ENCODE measurements around the gene EGFR. TPM values are rescaled to one million over a fixed set of nuclear protein-coding genes. Genes with fewer than 3 reads are reported as not detected.

The EGFR gene
- total and polyA plus RNA-seq, 2 donors (not counting 1 experiment from before 2014, with no cell fraction given): 55.3 to 62.8 TPM

GRCh38 chr7:55189146-55189766, 170.4 kb downstream of the EGFR start:
- peaks cover 18% of the 10 kb centered on the region for H3K36me3 ChIP-seq (ENCODE audit: control insufficient read depth, insufficient read depth, low read length)
- H3K9ac ChIP-seq (ENCODE audit: insufficient read depth, low read length): no peak overlapping the region
- peaks cover 6% of the 10 kb centered on the region for H3K79me2 ChIP-seq (ENCODE audit: control insufficient read depth, insufficient read depth, low read length)
- H3K4me3 ChIP-seq (replicated peaks in 1 of 4; ENCODE audit: control extremely low read depth in 1 of 4, insufficient read depth in 1 of 4, low read depth in 3 of 4, low read length in 4 of 4): no peak overlapping the region
- DNase-seq (ENCODE audit: low read depth in 2 of 2): peak in 1 of 2 donors; percentile 38
- no peak overlapping the region for H3K27ac ChIP-seq (ENCODE audit: insufficient read depth, low read length)
- H3K27me3 ChIP-seq (ENCODE audit: control insufficient read depth, insufficient read depth, low read length): no peaks in the 10 kb centered on the region
- H2AFZ ChIP-seq (ENCODE audit: low read length): no peak overlapping the region
- no peaks in the 10 kb centered on the region for H4K20me1 ChIP-seq (ENCODE audit: control insufficient read depth, extremely low read depth, insufficient read depth, low read length)
- H3K4me2 ChIP-seq (ENCODE audit: extremely low read depth, insufficient read depth, low read length): no peak overlapping the region
- TF ChIP-seq EZH2 (IDR thresholded peaks at IDR 0.05; ENCODE audit: low read length, missing control alignments): no peak
- TF ChIP-seq, protein P1, sequence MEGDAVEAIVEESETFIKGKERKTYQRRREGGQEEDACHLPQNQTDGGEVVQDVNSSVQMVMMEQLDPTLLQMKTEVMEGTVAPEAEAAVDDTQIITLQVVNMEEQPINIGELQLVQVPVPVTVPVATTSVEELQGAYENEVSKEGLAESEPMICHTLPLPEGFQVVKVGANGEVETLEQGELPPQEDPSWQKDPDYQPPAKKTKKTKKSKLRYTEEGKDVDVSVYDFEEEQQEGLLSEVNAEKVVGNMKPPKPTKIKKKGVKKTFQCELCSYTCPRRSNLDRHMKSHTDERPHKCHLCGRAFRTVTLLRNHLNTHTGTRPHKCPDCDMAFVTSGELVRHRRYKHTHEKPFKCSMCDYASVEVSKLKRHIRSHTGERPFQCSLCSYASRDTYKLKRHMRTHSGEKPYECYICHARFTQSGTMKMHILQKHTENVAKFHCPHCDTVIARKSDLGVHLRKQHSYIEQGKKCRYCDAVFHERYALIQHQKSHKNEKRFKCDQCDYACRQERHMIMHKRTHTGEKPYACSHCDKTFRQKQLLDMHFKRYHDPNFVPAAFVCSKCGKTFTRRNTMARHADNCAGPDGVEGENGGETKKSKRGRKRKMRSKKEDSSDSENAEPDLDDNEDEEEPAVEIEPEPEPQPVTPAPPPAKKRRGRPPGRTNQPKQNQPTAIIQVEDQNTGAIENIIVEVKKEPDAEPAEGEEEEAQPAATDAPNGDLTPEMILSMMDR (conservative IDR thresholded peaks at IDR 0.05 in 1 of 2, IDR thresholded peaks at IDR 0.05 in 1 of 2; ENCODE audit: low read depth in 1 of 2, low read length in 2 of 2): peak in 1 of 2 donors; percentile 27
- peaks cover 40% of the 10 kb centered on the region for H3K4me1 ChIP-seq (ENCODE audit: control insufficient read depth, extremely low read depth, insufficient read depth, low read length)
- no peaks in the 10 kb centered on the region for H3K9me3 ChIP-seq (ENCODE audit: control insufficient read depth, insufficient read depth, low read depth, low read length)

DNA sequence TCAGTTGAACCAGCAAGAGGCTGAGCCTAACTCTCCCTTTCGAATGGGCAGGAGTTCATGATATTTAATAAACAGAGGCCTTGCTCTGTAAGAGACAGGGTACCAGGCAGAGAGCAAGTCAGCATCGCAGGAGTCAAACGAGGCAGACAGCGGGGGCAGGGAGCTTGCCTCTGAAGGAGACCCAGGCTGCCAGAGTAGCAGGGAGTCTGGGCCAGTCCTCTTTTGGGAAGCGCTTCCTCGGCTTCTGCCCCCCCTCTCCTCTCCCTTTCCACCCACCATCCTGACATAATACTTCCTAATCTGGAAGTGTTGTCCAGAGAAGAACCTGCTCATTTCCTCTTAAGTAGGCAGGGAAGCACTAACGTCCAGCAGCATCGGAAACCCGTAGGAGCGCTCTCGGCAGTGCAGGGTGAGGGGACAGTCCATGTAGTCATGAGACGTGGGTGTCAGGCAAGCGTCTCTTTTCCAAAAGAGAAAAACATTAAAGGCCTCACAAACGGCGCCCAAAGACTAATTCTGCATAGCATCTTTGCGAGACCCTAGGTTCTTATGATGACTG, 171.1 kb downstream of the EGFR start:
- no peak overlapping the region for H2AFZ ChIP-seq (ENCODE audit: low read length)
- no peak overlapping the region for H3K4me3 ChIP-seq (replicated peaks in 1 of 4; ENCODE audit: control extremely low read depth in 1 of 4, insufficient read depth in 1 of 4, low read depth in 3 of 4, low read length in 4 of 4)
- peaks cover 21% of the 10 kb centered on the region for H3K36me3 ChIP-seq (ENCODE audit: control insufficient read depth, insufficient read depth, low read length)
- TF ChIP-seq EZH2 (IDR thresholded peaks at IDR 0.05; ENCODE audit: low read length, missing control alignments): no peak
- TF ChIP-seq, protein P1 (conservative IDR thresholded peaks at IDR 0.05 in 1 of 2, IDR thresholded peaks at IDR 0.05 in 1 of 2; ENCODE audit: low read depth in 1 of 2, low read length in 2 of 2): no peak
- no peaks in the 10 kb centered on the region for H3K27me3 ChIP-seq (ENCODE audit: control insufficient read depth, insufficient read depth, low read length)
- DNase-seq (ENCODE audit: low read depth in 2 of 2): no peak
- H3K27ac ChIP-seq (ENCODE audit: insufficient read depth, low read length): peak overlapping the region; percentile 2
- H3K9me3 ChIP-seq (ENCODE audit: control insufficient read depth, insufficient read depth, low read depth, low read length): no peaks in the 10 kb centered on the region
- H4K20me1 ChIP-seq (ENCODE audit: control insufficient read depth, extremely low read depth, insufficient read depth, low read length): no peaks in the 10 kb centered on the region
- H3K79me2 ChIP-seq (ENCODE audit: control insufficient read depth, insufficient read depth, low read length): peaks cover 9% of the 10 kb centered on the region
- no peak overlapping the region for H3K9ac ChIP-seq (ENCODE audit: insufficient read depth, low read length)
- peaks cover 40% of the 10 kb centered on the region for H3K4me1 ChIP-seq (ENCODE audit: control insufficient read depth, extremely low read depth, insufficient read depth, low read length)
- H3K4me2 ChIP-seq (ENCODE audit: extremely low read depth, insufficient read depth, low read length): no peak overlapping the region

- H2AFZ ChIP-seq (ENCODE audit: low read length): no peak overlapping the region
- H3K27me3 ChIP-seq (ENCODE audit: control insufficient read depth, insufficient read depth, low read length): no peaks in the 10 kb centered on the region
- H3K36me3 ChIP-seq (ENCODE audit: control insufficient read depth, insufficient read depth, low read length): peaks cover 15% of the 10 kb centered on the region
- no peaks in the 10 kb centered on the region for H3K9me3 ChIP-seq (ENCODE audit: control insufficient read depth, insufficient read depth, low read depth, low read length)
- no peak overlapping the region for H3K4me2 ChIP-seq (ENCODE audit: extremely low read depth, insufficient read depth, low read length)
- no peak for DNase-seq (ENCODE audit: low read depth in 2 of 2)
- H3K27ac ChIP-seq (ENCODE audit: insufficient read depth, low read length): no peak overlapping the region
- no peak overlapping the region for H3K4me3 ChIP-seq (replicated peaks in 1 of 4; ENCODE audit: control extremely low read depth in 1 of 4, insufficient read depth in 1 of 4, low read depth in 3 of 4, low read length in 4 of 4)
- no peak overlapping the region for H3K9ac ChIP-seq (ENCODE audit: insufficient read depth, low read length)
- TF ChIP-seq EZH2 (IDR thresholded peaks at IDR 0.05; ENCODE audit: low read length, missing control alignments): no peak
- TF ChIP-seq, protein P1 (conservative IDR thresholded peaks at IDR 0.05 in 1 of 2, IDR thresholded peaks at IDR 0.05 in 1 of 2; ENCODE audit: low read depth in 1 of 2, low read length in 2 of 2): no peak
- H3K4me1 ChIP-seq (ENCODE audit: control insufficient read depth, extremely low read depth, insufficient read depth, low read length): peaks cover 37% of the 10 kb centered on the region
- H4K20me1 ChIP-seq (ENCODE audit: control insufficient read depth, extremely low read depth, insufficient read depth, low read length): no peaks in the 10 kb centered on the region
- peaks cover 9% of the 10 kb centered on the region for H3K79me2 ChIP-seq (ENCODE audit: control insufficient read depth, insufficient read depth, low read length)
These were observed 171.8 kb downstream of the EGFR start for GRCh38 chr7:55190511-55191160.

Measured in fibroblast of lung (primary cell).